Measurements from ENCODE around the gene HMCES. TPM values are rescaled to one million over a fixed set of nuclear protein-coding genes. Genes with fewer than 3 reads are reported as not detected.

Gene HMCES, protein sequence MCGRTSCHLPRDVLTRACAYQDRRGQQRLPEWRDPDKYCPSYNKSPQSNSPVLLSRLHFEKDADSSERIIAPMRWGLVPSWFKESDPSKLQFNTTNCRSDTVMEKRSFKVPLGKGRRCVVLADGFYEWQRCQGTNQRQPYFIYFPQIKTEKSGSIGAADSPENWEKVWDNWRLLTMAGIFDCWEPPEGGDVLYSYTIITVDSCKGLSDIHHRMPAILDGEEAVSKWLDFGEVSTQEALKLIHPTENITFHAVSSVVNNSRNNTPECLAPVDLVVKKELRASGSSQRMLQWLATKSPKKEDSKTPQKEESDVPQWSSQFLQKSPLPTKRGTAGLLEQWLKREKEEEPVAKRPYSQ
- polyA plus RNA-seq (2013, experiment 1 of 2; ENCODE audit: insufficient read length), result 28.6 TPM
- 20.6 TPM for polyA plus RNA-seq (2013, experiment 2 of 2; ENCODE audit: insufficient read length)

DNA sequence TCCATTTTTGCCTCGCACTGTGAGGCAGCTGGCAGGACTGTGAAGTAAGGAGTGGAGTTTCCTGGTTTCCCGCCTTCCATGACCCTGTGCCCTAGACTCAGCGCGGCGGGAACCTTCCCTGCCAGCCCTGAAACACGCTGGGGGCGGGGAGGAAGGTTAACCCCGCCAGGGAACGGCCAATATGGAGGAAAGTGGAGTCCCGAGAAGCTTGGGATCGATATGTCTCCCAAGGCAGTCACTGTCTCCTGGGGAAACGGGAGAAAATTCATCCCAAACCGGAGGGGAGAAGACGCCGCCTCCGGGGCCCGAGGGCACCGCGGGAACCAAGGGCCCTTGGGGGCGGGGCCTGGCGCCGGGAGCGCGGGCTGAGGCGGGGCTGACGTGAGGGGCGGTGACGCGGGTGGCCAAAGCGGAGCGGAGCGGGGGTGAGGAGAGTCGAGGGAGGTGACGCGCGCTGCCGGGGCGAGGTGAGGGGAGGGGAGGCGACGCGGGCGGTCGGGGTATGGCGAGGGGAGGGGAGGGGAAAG is at the start of gene HMCES:
HMCES (plus strand) TSS at position 432 of the 527 bp plus-strand sequence. CDS start 863 bp downstream, outside the sequence.
- peak; percentile 90 for DNase-seq

DNA sequence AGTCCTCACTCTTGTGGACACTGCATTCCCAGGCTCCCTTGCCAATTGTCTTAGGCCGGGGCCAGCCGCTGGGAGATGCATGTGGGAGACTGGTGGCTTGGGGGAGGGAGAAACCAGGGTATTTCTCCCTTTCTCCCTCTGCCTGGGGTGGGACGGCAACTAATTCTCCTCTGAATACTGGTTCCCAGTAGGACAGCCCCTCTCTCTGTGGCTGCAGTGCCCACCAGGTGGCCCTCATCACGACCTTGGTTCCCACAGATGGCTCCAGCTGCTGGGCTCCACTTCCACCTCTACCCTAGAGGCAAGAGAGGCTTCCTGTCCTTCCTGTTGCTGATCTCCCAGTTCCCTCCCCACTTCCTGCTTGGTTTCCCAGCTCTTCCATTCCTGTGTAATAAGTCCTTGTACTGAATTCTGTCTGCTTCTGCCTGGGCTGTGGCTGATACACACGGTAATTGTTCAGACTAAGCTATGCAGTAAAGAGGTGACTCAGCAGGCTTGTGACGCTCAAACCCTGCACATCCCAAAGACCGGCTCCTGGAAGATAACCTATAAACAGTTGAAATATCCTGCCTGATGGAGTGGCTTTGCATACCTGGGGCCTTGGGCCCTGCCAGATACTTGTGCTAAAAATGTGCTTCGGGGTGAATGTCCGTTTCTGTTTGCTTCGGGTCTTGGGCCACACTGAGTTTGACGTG is 49.6 kb upstream of the HMCES start:
- DNase-seq, result peak; percentile 67

DNA sequence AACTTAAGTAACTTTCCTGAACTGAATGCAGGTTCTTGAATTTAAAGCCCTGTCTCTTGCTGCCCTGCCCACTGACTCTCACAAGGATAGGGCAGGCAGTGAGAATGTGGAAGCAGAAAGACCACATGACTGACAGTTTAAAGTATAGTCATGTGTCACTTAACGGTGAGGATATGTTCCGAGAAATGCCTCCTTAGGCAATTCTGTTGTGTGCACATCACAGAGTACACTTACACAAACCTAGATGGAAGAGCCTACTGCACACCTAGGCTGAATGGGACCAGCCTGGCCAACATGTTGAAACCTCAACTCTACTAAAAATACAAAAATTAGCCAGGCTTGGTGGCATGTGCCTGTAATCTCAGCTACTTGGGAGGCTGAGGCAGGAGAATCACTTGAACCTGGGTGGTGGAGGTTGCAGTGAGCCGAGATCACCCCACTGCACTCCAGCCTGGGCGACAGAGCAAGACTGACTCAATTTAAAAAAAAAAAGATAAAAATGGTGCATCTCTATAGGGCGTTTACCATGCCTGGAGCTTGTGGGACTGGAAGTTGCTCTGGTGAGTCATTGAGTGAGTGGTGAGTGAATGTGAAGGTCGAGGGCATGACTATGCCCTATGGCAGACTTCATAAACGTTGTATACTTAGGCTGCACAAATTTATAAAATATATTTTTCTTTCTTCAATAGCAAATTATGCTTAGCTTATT is 48.2 kb upstream of the HMCES start:
- DNase-seq, result peak; percentile 92

DNA sequence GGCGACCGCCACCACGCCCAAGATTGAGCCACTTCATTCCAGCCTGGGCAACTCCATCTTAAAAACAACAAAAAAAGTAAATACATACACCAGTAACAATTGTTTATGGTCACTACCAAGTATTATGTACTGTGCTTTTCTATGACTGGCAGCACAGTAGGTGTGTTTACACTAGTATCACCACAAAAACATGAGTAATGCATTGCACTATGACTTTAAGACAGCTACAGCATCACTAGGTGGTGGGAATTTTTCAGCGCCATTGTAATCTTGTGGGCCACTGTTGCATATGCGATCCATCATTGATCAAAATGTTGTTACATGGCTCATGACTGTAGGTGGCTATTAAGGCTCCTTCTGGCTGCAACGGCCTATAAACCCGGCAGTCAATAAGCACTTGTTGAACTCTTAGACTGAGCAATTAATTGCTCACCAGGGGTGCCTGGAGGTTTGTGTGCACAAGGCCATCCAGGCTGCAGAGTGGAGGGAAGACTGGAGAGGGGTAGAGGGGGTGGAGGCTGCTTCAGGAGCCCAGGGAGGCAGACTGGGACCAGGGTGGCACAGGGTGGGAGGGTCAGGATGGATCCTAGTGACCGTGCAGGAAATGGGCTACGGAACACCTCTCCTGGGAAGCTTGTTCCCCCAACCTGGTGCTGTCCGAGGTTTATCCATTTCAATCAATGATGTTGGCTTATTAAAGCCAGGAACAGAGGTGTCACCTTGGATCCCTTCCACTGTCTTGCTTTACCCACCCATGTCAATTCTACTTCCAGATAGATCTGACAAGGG is 47.1 kb upstream of the HMCES start:
- no peak for DNase-seq

DNA sequence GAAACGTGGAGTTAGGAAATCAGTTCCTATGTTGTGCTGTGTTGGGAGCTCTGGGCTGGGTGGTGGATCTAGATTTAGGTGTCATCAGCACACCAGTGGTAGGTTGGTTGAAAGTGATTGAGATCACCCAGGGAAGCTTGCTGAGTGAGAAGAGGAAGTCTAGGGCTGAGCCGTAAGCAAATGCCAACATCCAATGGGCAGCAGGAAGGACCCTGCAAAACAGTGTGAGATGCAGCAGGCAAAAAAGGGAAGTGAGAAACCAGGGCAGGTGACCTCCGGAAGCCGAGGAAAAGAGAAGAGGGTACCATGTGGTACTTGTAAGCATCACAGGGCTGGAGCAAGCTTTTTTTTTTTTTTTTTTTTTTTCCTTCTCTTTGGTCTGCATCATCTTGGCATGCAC is 45.1 kb upstream of the HMCES start:
- DNase-seq, result no peak

DNA sequence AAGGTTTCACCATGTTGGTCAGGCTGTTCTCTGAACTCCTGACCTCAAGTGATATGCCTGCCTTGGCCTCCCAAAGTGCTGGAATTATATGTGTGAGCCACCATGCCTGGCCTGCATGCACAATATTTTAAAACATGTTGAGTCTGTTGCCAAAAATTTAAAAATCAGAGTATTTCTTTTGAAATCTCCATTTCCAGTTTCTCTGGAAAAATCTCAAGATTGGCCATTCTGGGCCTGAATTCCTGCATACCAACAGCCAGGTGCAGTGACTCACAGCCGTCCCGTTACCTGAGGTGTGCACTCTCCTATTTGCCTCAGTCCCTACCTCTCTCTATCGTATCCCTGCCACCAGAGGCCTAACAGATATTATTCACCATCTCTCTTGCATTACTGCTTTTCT is 44.2 kb upstream of the HMCES start:
- DNase-seq, result no peak

DNA sequence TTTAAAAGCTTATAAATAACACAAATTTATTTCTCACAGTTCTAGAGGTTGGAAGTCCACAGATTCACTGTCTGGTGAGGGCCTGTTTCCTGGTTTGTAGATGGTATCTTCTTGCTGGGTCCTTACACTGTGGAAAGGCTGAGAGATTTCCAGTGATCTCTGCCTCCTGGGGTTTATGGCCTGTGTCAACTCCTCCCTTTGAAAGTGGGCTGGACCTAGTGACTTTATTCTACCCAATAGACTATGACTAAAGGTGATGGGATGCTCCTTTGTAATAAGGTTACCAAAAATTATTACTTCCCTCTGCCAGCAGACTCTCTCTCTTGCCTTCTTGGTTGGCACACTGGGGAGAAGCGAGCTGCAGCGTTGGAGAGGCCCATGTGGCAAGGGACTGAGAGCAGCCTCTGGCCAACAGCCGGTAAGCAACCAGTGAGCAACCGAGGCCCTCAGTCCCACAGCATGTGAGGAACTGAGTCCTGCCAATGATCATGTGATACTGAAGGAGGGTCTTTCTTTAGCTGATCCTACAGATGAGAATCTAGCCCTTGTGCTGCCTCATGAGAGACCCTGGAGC is 43.2 kb upstream of the HMCES start:
- DNase-seq, result no peak

DNA sequence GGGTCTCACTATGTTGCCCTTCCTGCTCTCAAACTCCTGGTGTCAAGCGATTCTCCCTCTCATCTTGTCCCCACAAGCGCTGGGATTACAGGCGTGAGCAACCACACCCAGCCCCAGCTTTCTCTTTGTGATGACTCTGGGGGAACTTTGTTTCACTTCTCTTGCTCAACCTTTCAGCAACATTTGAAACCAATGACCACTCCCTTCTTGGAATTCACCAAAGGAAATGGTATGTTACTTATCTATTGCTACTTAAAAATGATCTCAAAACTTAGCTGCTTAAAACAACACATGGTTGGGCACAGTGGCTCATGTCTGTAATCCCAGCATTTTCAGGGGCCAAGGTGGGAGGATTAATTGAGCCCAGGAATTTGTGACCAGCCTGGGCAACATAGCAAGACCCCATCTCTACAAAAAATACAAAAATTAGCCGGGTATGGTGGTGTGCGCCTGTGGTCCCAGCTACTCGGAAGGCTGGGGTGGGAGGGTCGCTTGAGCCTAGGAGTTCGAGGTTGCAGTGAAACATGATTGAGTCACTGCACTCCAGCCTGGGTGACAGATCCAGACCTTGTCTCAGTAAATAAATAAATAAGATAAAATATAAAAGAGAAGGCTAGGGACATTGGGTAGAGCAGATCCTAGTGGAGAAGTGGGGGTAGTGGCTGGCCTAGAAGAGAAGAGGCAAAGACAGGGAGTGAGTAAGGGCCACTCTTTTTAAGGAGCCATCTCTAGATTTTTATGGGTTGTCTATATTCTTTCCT is 39.5 kb upstream of the HMCES start:
- peak; percentile 32 for DNase-seq

DNA sequence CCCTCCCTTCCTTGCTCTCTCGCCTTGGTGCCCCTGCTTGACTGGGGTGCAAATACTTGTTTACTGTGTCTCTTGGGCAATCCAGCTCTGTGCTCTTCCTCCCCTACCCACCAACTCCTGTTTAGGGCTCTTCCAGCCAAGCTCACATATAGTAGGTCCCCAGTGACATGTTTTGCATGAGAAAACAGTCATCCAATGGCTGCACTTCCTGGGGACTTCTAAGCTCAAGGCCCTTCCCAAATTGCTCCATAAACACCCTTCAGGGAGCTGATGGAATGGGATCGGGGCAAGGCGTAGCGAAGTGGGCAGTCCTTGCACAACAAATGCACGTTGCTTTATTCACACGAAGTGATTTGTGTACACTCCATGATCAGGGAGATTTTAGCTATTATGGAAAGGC is 38.7 kb upstream of the HMCES start:
- no peak for DNase-seq

DNA sequence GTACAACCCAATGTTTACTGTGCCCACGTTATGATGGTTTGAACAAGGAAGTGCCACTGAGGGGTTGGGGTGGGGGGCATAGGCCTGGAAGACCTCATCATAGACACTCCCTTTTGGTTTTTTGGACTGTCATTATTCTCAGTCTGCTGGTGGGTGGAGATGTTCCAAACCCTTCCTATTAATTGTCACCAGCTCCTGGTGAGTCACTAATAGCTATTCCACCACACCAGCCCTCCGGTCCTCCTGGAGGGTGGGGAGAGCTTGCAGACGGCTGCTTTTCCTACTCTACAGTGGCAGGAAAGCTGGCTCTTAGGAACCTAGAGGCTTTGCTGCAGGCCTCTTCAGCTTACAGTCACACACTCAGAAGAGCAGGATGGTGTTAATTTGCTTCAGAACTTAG is 38.2 kb upstream of the HMCES start:
- peak; percentile 35 for DNase-seq

DNA sequence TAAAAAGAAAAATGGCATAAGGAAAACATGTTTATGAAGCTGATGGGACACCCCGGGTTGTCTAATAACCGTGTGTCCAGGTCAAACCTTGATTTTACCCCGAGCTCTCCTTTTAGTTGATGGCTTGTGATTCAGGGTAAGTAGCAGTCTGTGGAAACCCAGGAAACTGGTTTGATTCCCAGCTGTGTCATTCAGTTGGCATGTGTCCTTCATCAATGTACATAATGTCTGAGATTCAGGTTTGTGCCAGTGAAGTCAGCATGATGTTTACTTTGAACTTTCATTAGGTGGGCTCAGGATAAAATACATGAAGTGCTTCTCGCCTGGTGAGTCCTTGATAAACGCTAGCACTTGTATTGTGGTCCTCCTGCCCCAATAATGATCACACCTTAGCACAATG is 33.5 kb upstream of the HMCES start:
- DNase-seq, result no peak

DNA sequence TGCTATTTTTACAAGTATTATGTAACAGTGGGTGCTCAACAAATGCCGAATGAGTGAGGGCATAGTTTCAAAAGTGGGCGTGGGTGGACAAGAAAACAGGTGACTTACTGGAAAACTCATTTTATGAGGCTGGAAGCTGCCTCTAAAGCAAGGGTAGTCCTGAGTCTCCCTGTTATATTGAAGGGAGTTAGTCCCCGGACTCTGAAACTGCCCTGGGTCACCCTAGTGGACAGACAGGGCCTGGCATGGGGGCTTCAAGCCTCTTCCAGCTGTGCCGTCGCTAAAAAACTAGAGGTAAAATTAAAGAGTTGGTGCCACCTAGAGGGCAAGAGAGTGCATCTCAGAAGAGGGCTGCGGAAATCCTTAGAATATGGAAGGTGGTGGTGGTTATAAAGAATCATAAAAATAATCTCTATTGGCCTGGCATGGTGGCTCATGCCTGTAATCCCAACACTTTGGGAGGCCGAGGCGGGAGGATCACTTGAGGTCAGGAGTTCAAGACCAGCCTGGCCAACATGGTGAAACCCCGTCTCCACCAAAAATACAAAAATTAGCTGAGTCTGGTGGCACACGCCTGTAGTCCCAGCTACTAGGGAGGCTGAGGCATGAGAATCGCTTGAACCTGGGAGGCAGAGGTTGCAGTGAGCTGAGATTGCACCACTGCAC is 32.9 kb upstream of the HMCES start:
- peak; percentile 90 for DNase-seq

DNA sequence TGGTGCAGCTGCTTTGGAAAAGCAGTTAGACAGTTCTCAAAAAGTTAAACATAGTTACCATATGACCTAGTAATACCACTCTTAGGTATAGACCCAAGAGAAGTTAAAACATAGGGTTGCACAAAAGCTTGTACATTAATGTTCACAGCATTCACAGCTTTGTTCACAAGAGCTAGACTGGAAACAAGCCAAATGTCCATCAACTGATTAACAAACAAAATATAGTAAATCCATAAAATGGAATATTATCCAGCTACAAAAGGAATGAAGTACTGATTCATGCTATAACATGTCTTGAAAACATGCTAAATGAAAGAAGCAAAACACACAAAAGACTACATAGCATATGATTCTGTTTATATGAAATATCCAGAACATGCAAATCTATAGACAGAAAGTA is 32.0 kb upstream of the HMCES start:
- no peak for DNase-seq

DNA sequence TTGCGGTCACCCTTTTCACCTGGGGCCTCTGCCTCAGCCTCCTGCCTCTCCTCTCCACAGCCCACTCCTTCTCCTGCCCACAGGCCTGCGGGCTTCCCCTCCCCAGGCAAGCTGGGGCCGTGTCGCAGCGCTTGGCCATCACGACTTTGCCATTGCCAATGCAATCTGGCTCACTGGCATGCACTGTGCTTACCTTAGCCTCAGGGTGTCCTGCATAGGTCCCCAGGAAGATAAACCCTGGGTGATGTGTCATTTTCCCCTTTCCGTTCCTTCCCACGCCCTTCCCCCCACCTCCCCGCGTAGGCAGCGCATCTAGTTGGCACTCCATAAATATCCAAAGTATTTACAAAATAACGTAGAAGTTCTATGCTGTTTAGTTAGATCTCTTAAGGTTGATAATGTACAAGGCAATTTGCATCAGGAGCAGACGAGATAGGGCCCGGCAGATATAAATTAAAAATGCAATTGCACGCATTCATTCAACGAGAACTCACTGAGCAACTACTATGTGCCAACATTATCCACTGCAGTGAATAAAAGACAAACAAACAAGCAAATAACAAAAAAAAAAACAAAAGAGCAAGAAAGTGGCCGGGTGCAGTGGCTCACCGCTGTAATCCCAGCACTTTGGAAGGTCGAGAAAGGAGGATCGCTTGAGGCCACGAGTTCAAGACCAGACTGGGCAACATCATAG is 30.2 kb upstream of the HMCES start:
- no peak for DNase-seq

DNA sequence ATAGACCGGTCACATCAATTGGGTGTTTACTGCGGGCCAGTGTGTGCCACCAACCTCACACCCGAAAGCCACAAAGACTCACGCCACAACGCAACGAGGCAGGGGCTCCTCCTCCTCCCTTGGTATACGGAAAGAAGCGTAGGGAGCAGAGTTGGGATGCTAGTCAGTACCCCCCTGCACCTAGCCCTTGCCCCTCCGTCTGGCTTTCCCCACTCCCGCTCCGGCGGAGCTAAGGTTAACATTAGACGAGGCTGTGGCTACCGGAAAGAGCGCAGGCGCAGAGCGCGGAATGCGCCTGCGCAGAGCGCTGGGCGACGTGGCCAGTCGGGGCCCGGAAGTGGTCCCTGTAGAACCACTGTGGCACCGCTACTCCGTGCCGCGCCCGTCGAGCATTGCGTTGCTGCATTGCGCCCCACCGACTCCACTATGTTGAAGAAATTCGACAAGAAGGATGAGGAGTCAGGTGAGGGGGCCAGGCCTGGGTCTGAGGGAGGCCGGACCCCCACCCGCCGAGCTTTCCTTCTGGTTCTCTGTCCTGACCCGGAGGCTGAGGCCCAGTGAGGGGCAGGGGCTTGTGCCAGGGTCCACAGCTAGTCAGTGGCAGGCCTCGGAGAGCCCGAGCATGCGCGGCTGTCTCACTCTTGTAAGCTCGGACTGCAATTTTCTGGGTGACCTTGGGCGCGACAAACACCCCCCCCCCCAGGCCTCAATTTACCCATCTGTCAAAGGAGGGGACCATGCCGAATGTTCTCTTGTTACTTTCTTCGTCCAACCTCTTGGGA is 29.2 kb upstream of the HMCES start, which contains the start of gene COPG1:
COPG1 (plus strand) TSS at position 323 of the 782 bp plus-strand sequence; CDS start at position 427, 104 bp downstream.
- peak; percentile 88 for DNase-seq

DNA sequence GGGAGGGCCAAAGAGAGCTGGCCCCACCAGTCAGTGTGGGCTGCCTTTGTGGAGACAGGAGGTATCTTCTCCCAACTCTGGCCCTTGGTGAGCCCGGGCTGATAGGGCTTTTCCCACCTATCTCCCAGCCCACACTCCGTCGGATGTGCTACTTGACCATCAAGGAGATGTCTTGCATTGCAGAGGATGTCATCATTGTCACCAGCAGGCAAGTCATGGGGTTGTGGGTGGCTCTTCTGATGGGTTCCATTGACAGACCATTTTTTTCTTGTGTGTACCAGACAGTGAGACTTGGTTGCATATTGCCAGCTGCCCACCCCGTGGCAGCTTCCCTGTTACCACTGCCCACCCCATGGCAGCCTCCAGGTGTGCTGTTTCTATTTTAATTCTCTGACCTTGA is 25.9 kb upstream of the HMCES start:
- no peak for DNase-seq

DNA sequence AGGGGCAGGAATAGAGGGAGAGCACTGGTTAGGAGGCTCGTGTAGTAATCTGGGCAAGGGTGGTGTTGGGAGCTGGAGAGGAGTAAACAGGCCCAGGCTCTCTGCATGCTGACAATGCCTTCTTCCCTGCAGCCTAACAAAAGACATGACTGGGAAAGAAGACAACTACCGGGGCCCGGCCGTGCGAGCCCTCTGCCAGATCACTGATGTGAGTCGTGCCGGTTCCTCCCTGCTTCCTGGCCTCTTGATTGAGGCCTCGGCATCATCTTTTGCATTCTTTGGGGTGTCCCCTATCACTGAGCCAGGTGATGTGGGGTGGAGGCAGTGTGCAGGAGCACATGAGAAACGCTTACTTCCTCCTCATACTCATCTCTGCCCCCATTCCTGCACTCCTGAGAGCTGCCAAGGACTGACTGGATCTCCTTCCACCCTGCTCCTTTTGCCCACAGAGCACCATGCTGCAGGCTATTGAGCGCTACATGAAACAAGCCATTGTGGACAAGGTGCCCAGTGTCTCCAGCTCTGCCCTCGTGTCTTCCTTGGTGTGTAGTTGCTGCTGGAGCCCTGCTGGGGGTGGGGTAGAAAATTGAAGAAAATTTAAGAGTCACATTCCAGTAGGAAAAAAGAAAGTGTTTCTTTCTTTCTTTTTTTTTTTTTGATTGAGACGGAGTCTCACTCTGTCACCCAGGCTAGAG is 24.0 kb upstream of the HMCES start:
- no peak for DNase-seq

DNA sequence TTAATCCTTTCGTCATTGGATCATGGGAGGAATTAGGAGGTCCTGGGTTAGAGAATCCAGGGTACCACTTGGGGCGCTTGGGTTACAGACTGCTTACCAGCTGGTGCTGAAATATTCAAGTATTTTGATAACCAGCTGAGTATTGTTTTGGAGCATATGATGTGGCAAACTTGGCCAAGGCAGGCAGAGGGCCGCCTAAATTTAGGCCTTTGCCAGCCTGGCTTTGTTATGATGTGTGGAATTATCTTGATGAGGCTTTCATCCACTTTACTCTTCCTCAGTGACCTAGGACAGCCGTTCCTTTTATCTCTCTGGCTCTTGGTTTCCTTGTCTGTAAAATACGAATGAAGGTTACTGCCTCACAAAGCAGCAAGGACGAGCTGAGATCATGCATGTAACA is 22.4 kb upstream of the HMCES start:
- DNase-seq, result no peak
